K562 (cell line): Measurements from ENCODE around the gene AFDN. TPM values are rescaled to one million over a fixed set of nuclear protein-coding genes. Genes with fewer than 3 reads are reported as not detected.

Experiments used
- ATAC-seq: fragments of 200-7000 bp; cut with Tn5 transposase; 3 replicates; pipeline ENCODE4 v1.9.1; 2020; ENCODE audit warnings: moderate library complexity
- BruUV-seq: library from RNA; stranded (reverse); fragments of 400-500 nt; replicated peaks from 2 replicates; lab custom pipeline; 2021; lab: Mats Ljungman, UMichigan
- CTCF ChIA-PET: fragments of 300-600 bp; formaldehyde crosslinking; extraction: SDS; loops from one replicate; lab custom pipeline; 2021; ENCODE audit warnings: low intra/inter-chr PET ratio; lab: Yijun Ruan, JAX
- POLR2A ChIA-PET: fragments of 300-600, 350-650 bp; sonication (Branson Sonifier 250); formaldehyde crosslinking; extraction: SDS; loops from one replicate; lab custom pipeline; 2021; ENCODE audit warnings: antibody characterized with exemption, inconsistent platforms; lab: Yijun Ruan, JAX
- DNase-seq, 4 experiments: peaks; one replicate each; pipeline versions ENCODE4 v3.0.0 to v3.0.0-alpha.2; 2011 to 2018; ENCODE audit warnings: low spot score in 3 of 4, mixed read lengths in 3 of 4; ENCODE audit errors: extremely low read depth in 1 of 4
- FAIRE-seq: peaks from 2 replicates; lab custom pipeline; 2011; peaks lifted over from hg19 to GRCh38; lab: Jason Lieb, UNC
- H2AFZ ChIP-seq: 2 replicates; pipeline ENCODE4 v1.6.0; 2011; ENCODE audit warnings: low read depth, low read length, control low read depth, inconsistent platforms
- H3K27ac ChIP-seq: fragments of 200-600 bp; 3 replicates; pipeline ENCODE4 v1.8.0; 2011; ENCODE audit warnings: low read depth, mild to moderate bottlenecking, control low read depth, inconsistent platforms, low read length, moderate library complexity, mixed read lengths; ENCODE audit errors: extremely low read depth
- H3K27me3 ChIP-seq, 2 experiments: fragments of 300-600 bp in 1 of 2; 2 replicates in 1 of 2; 3 replicates in 1 of 2; pipeline versions ENCODE4 v1.6.0 to v1.8.0; 2011; ENCODE audit warnings: inconsistent platforms in 2 of 2, low read length in 2 of 2, mild to moderate bottlenecking in 1 of 2, mixed read lengths in 1 of 2, moderate library complexity in 1 of 2; ENCODE audit not compliant: control insufficient read depth in 2 of 2, insufficient read depth in 2 of 2
- H3K36me3 ChIP-seq: fragments of 300-600 bp; 3 replicates; pipeline ENCODE4 v1.8.0; 2011; ENCODE audit warnings: mild to moderate bottlenecking, low read length, inconsistent platforms; ENCODE audit not compliant: control insufficient read depth, insufficient read depth
- H3K4me1 ChIP-seq, 2 experiments: fragments of 200-600 bp in 1 of 2; replicated peaks in 1 of 2; 2 replicates in 1 of 2; 3 replicates in 1 of 2; pipeline versions ENCODE4 v1.5.1 to v1.8.0; 2011; ENCODE audit warnings: inconsistent platforms in 2 of 2, low read length in 2 of 2, mild to moderate bottlenecking in 1 of 2, mixed read lengths in 1 of 2, moderate library complexity in 1 of 2; ENCODE audit not compliant: control insufficient read depth in 2 of 2, insufficient read depth in 2 of 2
- H3K4me2 ChIP-seq: 2 replicates; pipeline ENCODE4 v1.6.1; 2011; ENCODE audit warnings: low read length, control low read depth, inconsistent platforms, mixed read lengths; ENCODE audit not compliant: insufficient read depth
- H3K4me3 ChIP-seq: fragments of 200-600 bp; sonication (generic), shearing (Covaris generic); 2 replicates; pipeline ENCODE4 v1.5.1; 2016; ENCODE audit warnings: control low read depth, inconsistent platforms
- H3K79me2 ChIP-seq: fragments of 200-600 bp; 3 replicates; pipeline ENCODE4 v1.8.0; 2011; ENCODE audit warnings: low read length, inconsistent platforms; ENCODE audit not compliant: control insufficient read depth, insufficient read depth
- H3K9ac ChIP-seq, 2 experiments: 2 replicates each; pipeline versions ENCODE4 v1.6.0 to v1.6.1; 2011; ENCODE audit warnings: low read depth in 2 of 2, low read length in 2 of 2, control low read depth in 1 of 2, inconsistent platforms in 1 of 2, mild to moderate bottlenecking in 1 of 2, mixed read lengths in 1 of 2; ENCODE audit not compliant: insufficient read depth in 1 of 2
- H3K9me1 ChIP-seq: one replicate; pipeline ENCODE4 v1.6.0; 2011; ENCODE audit warnings: inconsistent platforms, mild to moderate bottlenecking, low read length, moderate library complexity; ENCODE audit not compliant: control insufficient read depth, insufficient read depth
- H3K9me3 ChIP-seq: replicated peaks from 2 replicates; pipeline ENCODE4 v1.5.1; 2011; ENCODE audit warnings: low read depth, low read length, inconsistent platforms; ENCODE audit not compliant: control insufficient read depth, insufficient read depth
- H4K20me1 ChIP-seq: replicated peaks from 2 replicates; pipeline ENCODE4 v1.6.1; 2011; ENCODE audit warnings: low read length, inconsistent platforms, mixed read lengths; ENCODE audit not compliant: control insufficient read depth, insufficient read depth
- ELF1 ChIP-seq: fragments of 200-800 bp; sonication (Bioruptor generic); IDR thresholded peaks from 2 replicates; pipeline ENCODE4 v1.6.1; 2016; ENCODE audit warnings: missing genetic modification characterization, missing compliant biosample characterization
- SMC3 ChIP-seq: conservative IDR thresholded peaks from 2 replicates; pipeline ENCODE4 v1.6.1; 2011; ENCODE audit warnings: low read depth, low read length, improper control_type of control experiment; ENCODE audit not compliant: insufficient read depth
- SUPT5H ChIP-seq: fragments of 450-650 bp; IDR thresholded peaks from 2 replicates; pipeline ENCODE4 v1.6.1; 2016
- ZKSCAN1 ChIP-seq: fragments of 150-350 bp; IDR thresholded peaks from 2 replicates; pipeline ENCODE4 v1.6.1; 2016; ENCODE audit warnings: low read depth, low read length
- ZNF239 ChIP-seq: fragments of 250-450 bp; sonication (Bioruptor Pico); IDR thresholded peaks from 2 replicates; pipeline ENCODE4 v1.4.0; 2020; ENCODE audit warnings: mild to moderate bottlenecking
- ZNF324 ChIP-seq: fragments of 250-450 bp; sonication (Bioruptor Pico); IDR thresholded peaks from 2 replicates; pipeline ENCODE4 v1.4.0; 2020; ENCODE audit warnings: mild to moderate bottlenecking
- WGBS: fragments of 100-300 bp; shearing (Covaris generic); methylation state at CpG from one replicate; pipeline ENCODE4 v1.1.6; 2016; ENCODE audit warnings: low coverage, mixed read lengths; ENCODE audit not compliant: insufficient coverage; ENCODE audit errors: missing lambda C conversion rate; 5-methylcytosine and 5-hydroxymethylcytosine counted together
- in situ Hi-C: fragments of 300-500 bp; cut with MboI; formaldehyde crosslinking; loops from 4 replicates; pipeline ENCODE4 v1.15.0; 2018; ENCODE audit warnings: inconsistent platforms, mixed read lengths
- intact Hi-C: fragments of 100-400 bp; cut with micrococcal nuclease; formaldehyde crosslinking; loops from 2 replicates; pipeline ENCODE4 v1.14.2; 2022
- polyA plus RNA-seq, 8 experiments: library from polyadenylated mRNA; depleted of rRNA in 4 of 8; stranded (reverse) in 5 of 8; unstranded in 3 of 8; fragments of >200 nt; fragmentation: Nextera tagmentation in 2 of 8; fragmentation: Illumina TruSeq in 1 of 8; extraction: Ambion mirVana in 2 of 8; extraction: Trizol in 1 of 8; gene quantifications; 2 replicates each; pipeline versions ENCODE4 v1.2.1 to v1.2.3, GENCODE V29; 2011 to 2014; ENCODE audit warnings: inconsistent platforms in 1 of 8, missing spikeins in 1 of 8
- total RNA-seq, 7 experiments: library from RNA; depleted of rRNA in 6 of 7; stranded (reverse); fragments of >200 nt in 6 of 7; fragmentation: Illumina TruSeq in 2 of 7; extraction: Trizol in 2 of 7; gene quantifications; 2 replicates each; pipeline versions ENCODE4 v1.2.1 to v1.2.3, GENCODE V29; 2011 to 2021; ENCODE audit warnings: low replicate concordance in 1 of 7
- TF ChIP-seq, protein P1 (sequence below): fragments of 250-450 bp; sonication (Bioruptor Pico); IDR thresholded peaks from 2 replicates; pipeline ENCODE4 v1.5.0; 2021

Gene AFDN
- total and polyA plus RNA-seq, 9 of the 15 experiments (the other 6 are each of a cell fraction or from before 2014, with no cell fraction given): 7.2 to 129 (median 105) TPM

DNA sequence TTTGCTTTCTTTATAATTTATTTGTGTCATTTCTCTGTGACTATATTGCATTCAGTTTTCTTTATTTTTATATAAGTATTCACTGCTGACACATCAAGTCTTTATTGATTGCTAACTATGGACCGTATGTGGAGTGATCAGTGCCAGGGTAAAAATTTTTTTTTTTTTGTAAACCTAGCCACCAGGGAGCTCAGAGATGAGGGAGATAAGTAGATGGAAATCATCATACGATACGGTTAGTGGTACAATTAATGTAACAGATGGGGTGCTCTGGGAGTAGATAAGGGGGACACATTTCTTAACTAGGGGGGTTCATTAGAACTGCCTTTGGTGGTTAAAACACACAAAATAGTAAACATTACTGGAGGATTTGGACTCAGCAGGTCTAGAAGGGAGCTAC, 68.3 kb downstream of the AFDN start:
- TF ChIP-seq ELF1 (tag): no peak
- TF ChIP-seq, protein P1, sequence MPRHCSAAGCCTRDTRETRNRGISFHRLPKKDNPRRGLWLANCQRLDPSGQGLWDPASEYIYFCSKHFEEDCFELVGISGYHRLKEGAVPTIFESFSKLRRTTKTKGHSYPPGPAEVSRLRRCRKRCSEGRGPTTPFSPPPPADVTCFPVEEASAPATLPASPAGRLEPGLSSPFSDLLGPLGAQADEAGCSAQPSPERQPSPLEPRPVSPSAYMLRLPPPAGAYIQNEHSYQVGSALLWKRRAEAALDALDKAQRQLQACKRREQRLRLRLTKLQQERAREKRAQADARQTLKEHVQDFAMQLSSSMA (CRISPR knock-in tag): no peak
- TF ChIP-seq SUPT5H: no peak
- no peak for TF ChIP-seq SMC3
- no peak for TF ChIP-seq ZNF239 (CRISPR knock-in tag)
- no peak for TF ChIP-seq ZKSCAN1
- TF ChIP-seq ZNF324: no peak
- no peaks in the 10 kb centered on the region for H3K9me1 ChIP-seq
- WGBS: 44% methylated on average over 3 of the region's 3 CpGs
- no peaks in the 10 kb centered on the region for H4K20me1 ChIP-seq
- no peaks in the 10 kb centered on the region for H3K27me3 ChIP-seq
- no peak overlapping the region for H2AFZ ChIP-seq
- H3K79me2 ChIP-seq: no peaks in the 10 kb centered on the region
- BruUV-seq: no TSS peak
- in situ Hi-C loops: loop anchor here (5.0 to 10.0 kb wide), 2 partner anchors 128 to 410 kb away; no protein-coding TSS in a partner anchor
- FAIRE-seq (no peak), ATAC-seq (no peak), DNase-seq (no peak)
- intact Hi-C loops: loop anchor here (5.0 kb wide), 2 partner anchors 38 to 53 kb away; no protein-coding TSS in a partner anchor
- H3K9me3 ChIP-seq: no peaks in the 10 kb centered on the region
- ChIA-PET CTCF (no interaction called here), POLR2A (interaction anchor here (1.7 to 2.6 kb wide), 2 partner anchors 10 kb away, joined by 4 to 9 read pairs; no protein-coding TSS in a partner anchor)
- H3K4me3 ChIP-seq: no peak overlapping the region
- peaks cover 77% of the 10 kb centered on the region for H3K36me3 ChIP-seq
- H3K9ac ChIP-seq: no peak overlapping the region
- peaks cover 0 to 14% of the 10 kb centered on the region in 2 experiments; a peak in 4 of 5 replicates for H3K4me1 ChIP-seq
- H3K4me2 ChIP-seq: no peak overlapping the region
- H3K27ac ChIP-seq: no peak overlapping the region
